Heart left ventricle (tissue), 16 donors: ENCODE data around the gene DSE. TPM values are rescaled to one million over a fixed set of nuclear protein-coding genes. Genes with fewer than 3 reads are reported as not detected.
"Not testable (repeated sequence)": the region's sequence is repeated elsewhere in the genome, so short reads cannot be mapped to it uniquely, and the experiment has no call there.

Experiments
- ATAC-seq, 4 donors: fragments of 200-7000 bp; cut with Tn5 transposase; one replicate each; pipeline ENCODE4 v1.9.1; 2020 to 2022; ENCODE audit warnings: moderate library complexity in 4 of 4, mild to moderate bottlenecking in 3 of 4, moderate number of reproducible peaks in 1 of 4
- DNase-seq, 5 donors: peaks; one replicate each; pipeline ENCODE4 v3.0.0-alpha.2; 2020
- H3K27ac ChIP-seq, 12 donors: fragments of 200-600 bp; sonication (generic) in 4 of 12; one replicate each; pipeline versions ENCODE4 v1.5.0 to v1.8.0; 2016 to 2022; ENCODE audit warnings: mild to moderate bottlenecking in 2 of 12
- H3K27me3 ChIP-seq, 9 donors: fragments of 200-600 bp; sonication (generic) in 2 of 9; one replicate each; pipeline versions ENCODE4 v1.5.1 to v1.8.0; 2016 to 2022; ENCODE audit warnings: mild to moderate bottlenecking in 3 of 9
- H3K36me3 ChIP-seq, 9 donors: fragments of 200-600 bp; sonication (generic) in 2 of 9; one replicate each; pipeline versions ENCODE4 v1.5.0 to v1.8.0; 2018 to 2022; ENCODE audit warnings: mild to moderate bottlenecking in 2 of 9
- H3K4me1 ChIP-seq, 12 donors: fragments of 200-600 bp; sonication (generic) in 4 of 12; one replicate each; pipeline versions ENCODE4 v1.5.0 to v1.8.0; 2016 to 2022; ENCODE audit warnings: mild to moderate bottlenecking in 3 of 12
- H3K4me3 ChIP-seq, 12 donors: fragments of 200-600 bp; sonication (generic) in 4 of 12; one replicate each; pipeline versions ENCODE4 v1.5.0 to v1.8.0; 2017 to 2022; ENCODE audit warnings: mild to moderate bottlenecking in 9 of 12, moderate library complexity in 4 of 12
- H3K9me3 ChIP-seq, 12 donors: fragments of 200-600 bp; sonication (generic) in 4 of 12; one replicate each; pipeline versions ENCODE4 v1.5.0 to v1.8.0; 2016 to 2022; ENCODE audit warnings: mild to moderate bottlenecking in 1 of 12
- POLR2A ChIP-seq, 2 donors: fragments of 450-650 bp; IDR thresholded peaks; one replicate each; pipeline ENCODE4 v1.6.1; 2017; ENCODE audit warnings: antibody characterized with exemption in 2 of 2, mild to moderate bottlenecking in 2 of 2, moderate library complexity in 2 of 2
- WGBS, 4 donors: extraction: QIAGEN DNeasy Blood & Tissue Kit in 2 of 4; methylation state at CpG; one replicate each; pipeline versions ENCODE4 v1.1.5 to v1.1.7; 2013 to 2018; 5-methylcytosine and 5-hydroxymethylcytosine counted together
- intact Hi-C, 10 donors: fragments of 100-400 bp; cut with DNase I; formaldehyde crosslinking; loops; one replicate each; pipeline versions ENCODE4 v1.11.1 to v1.14.2; 2022
- polyA plus RNA-seq, 2 donors: library from polyadenylated mRNA; stranded (reverse); fragments of 200-250 nt; gene quantifications; one replicate each; pipeline ENCODE4 v1.2.3, GENCODE V29; 2013
- total RNA-seq, 9 donors: library from RNA; depleted of rRNA in 2 of 9; stranded (reverse); fragments of >200 nt in 2 of 9; fragmentation: NEBNext Ultra II Directional in 3 of 9; extraction: Animal tissue kit (Norgen Biotek cat#: 25700) in 3 of 9; gene quantifications; one replicate each; pipeline versions ENCODE4 v1.1.0 to v1.2.4, GENCODE V29; 2016 to 2023
- TF ChIP-seq, protein P1 (sequence below), 12 donors: fragments of 200-600 bp; sonication (generic) in 4 of 12; IDR thresholded peaks; one replicate each; pipeline versions ENCODE4 v1.5.0 to v1.8.0; 2018 to 2022; ENCODE audit warnings: antibody characterized with exemption in 12 of 12, mild to moderate bottlenecking in 5 of 12
- donor health status: ischemic (EF 13 %, LVEDD 7.1; RV severe dilation, severe dysfunction).
- donor health status: healthy with polysubstance abuse.
- donor health status: DM: no; HTN: yes; CAD: no.
- donor health status: DM: no; HTN: no; CAD: no.
- donor health status: ischemic (EF 25% LVEDD 6.9; RV normal size, moderate dysfunction).
- donor health status: ischemic (EF 25% LVEDD 5.7; RV mildly dilated, moderate dysfunction).
- donor health status: healthy.
- donor health status: DM: yes; HTN: yes; CAD: no.
- donor health status: ischemic (EF 35%, LVEDD 5.7; RV mildly dilated, moderate dysfunction).
- donor health status: nonischemic (EF 11% LVEDD 7.7; RV severe dilation, severe dysfunction).
- donor health status: DM: yes; HTN: yes; CAD: no.
- donor health status: PGD.
- donor health status: ischemic (EF 29% LVEDD 5.4; RV normal size, mild dysfunction).
- donor health status: nonischemic (EF 23%, LVEDD 6.1; RV moderate dilation, normal function).

DSE gene
- total and polyA plus RNA-seq, 11 donors, result 3.2 to 37.3 (median 11.1) TPM

DNA sequence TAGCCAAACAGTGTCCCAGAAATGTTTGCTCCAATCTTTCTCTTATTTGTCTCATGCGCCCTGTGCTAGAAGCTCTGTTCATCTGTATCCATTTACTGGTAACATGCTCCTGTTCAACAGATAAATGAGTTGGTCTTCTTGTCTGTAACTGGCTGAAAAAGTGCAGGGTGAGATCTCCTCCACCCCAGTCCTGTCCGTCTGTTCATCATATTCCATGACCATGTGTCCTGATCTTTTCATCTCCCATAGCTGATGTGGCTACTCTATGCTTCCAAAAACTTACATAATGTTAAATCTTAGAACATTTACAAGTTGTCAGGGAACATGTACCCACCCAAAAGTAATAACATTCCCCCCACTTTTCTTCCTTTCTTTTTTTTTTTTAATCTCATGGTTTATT is 31.8 kb upstream of the DSE start:
- intact Hi-C loops, result no loop called here
- no peaks in the 10 kb centered on the region for H3K27me3 ChIP-seq
- DNase-seq (no peak), ATAC-seq (no peak)
- no peak overlapping the region for H3K4me3 ChIP-seq
- WGBS, 4 donors, result 83 to 91% (median 87%) methylated on average over 2 of the region's 2 CpGs
- peaks cover 0 to 9% (median 0%) of the 10 kb centered on the region in 12 donors for H3K4me1 ChIP-seq
- H3K9me3 ChIP-seq, result peaks cover 0 to 22% (median 0%) of the 10 kb centered on the region in 12 donors
- H3K27ac ChIP-seq, result peak overlapping the region in 1 of 12 donors; percentile 19
- TF ChIP-seq POLR2A (IDR thresholded peaks at IDR 0.05), result no peak
- TF ChIP-seq, protein P1, sequence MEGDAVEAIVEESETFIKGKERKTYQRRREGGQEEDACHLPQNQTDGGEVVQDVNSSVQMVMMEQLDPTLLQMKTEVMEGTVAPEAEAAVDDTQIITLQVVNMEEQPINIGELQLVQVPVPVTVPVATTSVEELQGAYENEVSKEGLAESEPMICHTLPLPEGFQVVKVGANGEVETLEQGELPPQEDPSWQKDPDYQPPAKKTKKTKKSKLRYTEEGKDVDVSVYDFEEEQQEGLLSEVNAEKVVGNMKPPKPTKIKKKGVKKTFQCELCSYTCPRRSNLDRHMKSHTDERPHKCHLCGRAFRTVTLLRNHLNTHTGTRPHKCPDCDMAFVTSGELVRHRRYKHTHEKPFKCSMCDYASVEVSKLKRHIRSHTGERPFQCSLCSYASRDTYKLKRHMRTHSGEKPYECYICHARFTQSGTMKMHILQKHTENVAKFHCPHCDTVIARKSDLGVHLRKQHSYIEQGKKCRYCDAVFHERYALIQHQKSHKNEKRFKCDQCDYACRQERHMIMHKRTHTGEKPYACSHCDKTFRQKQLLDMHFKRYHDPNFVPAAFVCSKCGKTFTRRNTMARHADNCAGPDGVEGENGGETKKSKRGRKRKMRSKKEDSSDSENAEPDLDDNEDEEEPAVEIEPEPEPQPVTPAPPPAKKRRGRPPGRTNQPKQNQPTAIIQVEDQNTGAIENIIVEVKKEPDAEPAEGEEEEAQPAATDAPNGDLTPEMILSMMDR (IDR thresholded peaks at IDR 0.05), result no peak
- H3K36me3 ChIP-seq, result no peaks in the 10 kb centered on the region

DNA sequence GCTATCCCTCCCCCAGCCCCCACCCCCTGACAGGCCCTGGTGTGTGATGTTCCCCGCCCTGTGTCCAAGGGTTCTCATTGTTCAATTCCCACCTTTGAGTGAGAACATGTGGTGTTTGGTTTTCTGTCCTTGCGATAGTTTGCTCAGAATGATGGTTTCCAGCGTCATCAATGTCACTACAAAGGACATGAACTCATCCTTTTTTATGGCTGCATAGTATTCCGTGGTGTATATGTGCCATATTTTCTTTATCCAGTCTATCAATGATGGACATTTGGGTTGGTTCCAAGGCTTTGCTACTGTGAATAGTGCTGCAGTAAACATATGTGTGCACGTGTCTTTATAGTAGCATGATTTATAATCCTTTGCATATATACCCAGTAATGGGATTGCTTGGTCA is 30.1 kb upstream of the DSE start:
- H3K27ac ChIP-seq, H3K4me1 ChIP-seq, DNase-seq, H3K27me3 ChIP-seq, intact Hi-C loops, ATAC-seq, H3K36me3 ChIP-seq, H3K4me3 ChIP-seq: not testable (repeated sequence)
- WGBS, 4 donors, result 93 to 98% (median 96%) methylated on average over 5 of the region's 5 CpGs
- H3K9me3 ChIP-seq, result peaks cover 0 to 22% (median 0%) of the 10 kb centered on the region in 12 donors

DNA sequence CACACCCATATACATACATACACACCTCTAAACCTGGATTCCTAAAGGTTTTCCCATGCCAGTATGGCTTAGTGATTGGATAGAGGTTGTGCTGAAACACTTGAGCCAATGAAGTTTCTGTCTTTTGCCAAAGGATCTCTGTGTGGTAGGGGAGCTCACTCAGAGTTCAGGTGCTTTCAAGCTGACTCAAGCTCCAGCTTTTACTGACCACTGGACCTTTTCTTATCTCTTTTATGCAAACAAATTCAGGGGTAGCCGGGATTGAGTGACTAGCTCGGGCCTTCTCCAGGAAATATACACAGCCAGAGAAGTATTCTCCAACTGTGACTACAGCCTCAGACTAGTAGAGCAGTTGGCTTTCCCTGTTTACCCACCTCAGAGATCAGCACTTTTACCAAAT is 21.5 kb upstream of the DSE start:
- H3K4me1 ChIP-seq, result peaks cover 0 to 40% (median 10%) of the 10 kb centered on the region in 12 donors
- peaks cover 0 to 8% (median 0%) of the 10 kb centered on the region in 12 donors for H3K9me3 ChIP-seq
- H3K36me3 ChIP-seq, result no peaks in the 10 kb centered on the region
- intact Hi-C loops, result no loop called here
- no peak overlapping the region for H3K4me3 ChIP-seq
- ATAC-seq (no peak), DNase-seq (no peak)
- H3K27ac ChIP-seq, result no peak overlapping the region
- H3K27me3 ChIP-seq, result no peaks in the 10 kb centered on the region
- TF ChIP-seq, protein P1 (IDR thresholded peaks at IDR 0.05), result no peak
- no peak for TF ChIP-seq POLR2A (IDR thresholded peaks at IDR 0.05)
- 42 to 62% (median 53%) methylated on average over 2 of the region's 2 CpGs for WGBS, 4 donors

DNA sequence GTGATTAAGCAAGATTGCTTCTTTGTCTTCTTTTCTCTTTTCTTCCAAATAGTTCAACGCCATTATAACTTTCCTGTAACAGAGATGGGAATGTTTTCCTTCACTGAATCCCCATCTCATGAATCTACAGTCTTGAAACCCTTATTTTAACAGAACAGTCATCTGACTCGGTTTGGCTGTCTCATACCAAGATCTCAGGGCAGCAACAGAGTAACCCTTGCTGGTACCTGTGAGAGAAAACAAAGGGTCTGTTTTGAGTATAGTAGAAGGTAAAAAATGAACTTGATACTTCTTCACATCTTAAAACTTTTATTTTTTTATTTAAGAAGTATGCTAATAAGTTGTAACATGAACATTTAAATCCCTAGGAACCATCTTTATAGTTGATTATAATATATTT is 19.6 kb upstream of the DSE start:
- H3K4me3 ChIP-seq, result no peak overlapping the region
- peaks cover 0 to 8% (median 0%) of the 10 kb centered on the region in 12 donors for H3K9me3 ChIP-seq
- H3K4me1 ChIP-seq, result peaks cover 0 to 40% (median 10%) of the 10 kb centered on the region in 12 donors
- DNase-seq (no peak), ATAC-seq (no peak)
- WGBS, 4 donors, result 61 to 76% (median 66%) methylated on average over 2 of the region's 2 CpGs
- H3K27ac ChIP-seq, result no peak overlapping the region
- H3K27me3 ChIP-seq, result no peaks in the 10 kb centered on the region
- TF ChIP-seq, protein P1 (IDR thresholded peaks at IDR 0.05), result no peak
- TF ChIP-seq POLR2A (IDR thresholded peaks at IDR 0.05), result no peak
- intact Hi-C loops, result loop anchor here in 1 of 10 donors (5.0 kb wide), 1 partner anchor 34 kb away; no protein-coding TSS in a partner anchor
- H3K36me3 ChIP-seq, result no peaks in the 10 kb centered on the region
